Measurements from ENCODE around the gene SLFN12L. TPM values are rescaled to one million over a fixed set of nuclear protein-coding genes. Genes with fewer than 3 reads are reported as not detected.
"Not testable (repeated sequence)": the region's sequence is repeated elsewhere in the genome, so short reads cannot be mapped to it uniquely, and the experiment has no call there.

The SLFN12L gene
- total RNA-seq, 1 donor from 2014 or later: not detected

DNA sequence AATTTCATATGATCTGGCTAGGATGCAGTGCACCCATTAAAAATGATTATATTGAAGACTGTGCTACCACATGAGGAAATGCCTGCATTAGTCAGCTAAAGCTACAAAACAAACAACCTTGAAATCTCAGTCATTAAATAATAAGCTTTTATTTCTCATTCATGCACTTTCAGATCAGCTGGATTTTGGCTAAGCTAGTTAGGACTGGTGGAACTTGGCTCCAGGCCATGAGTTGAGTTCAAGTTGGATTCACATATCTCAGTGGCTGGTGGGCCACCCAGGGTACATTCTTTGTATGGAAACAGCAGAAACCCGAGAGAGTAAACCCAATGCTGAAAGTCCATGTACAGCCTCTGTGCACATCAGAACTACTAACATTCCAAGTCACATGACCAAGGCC lies 6.4 kb upstream of the SLFN12L start:
- DNase-seq (ENCODE audit: extremely low read depth, low read depth, low spot score): no peak

DNA sequence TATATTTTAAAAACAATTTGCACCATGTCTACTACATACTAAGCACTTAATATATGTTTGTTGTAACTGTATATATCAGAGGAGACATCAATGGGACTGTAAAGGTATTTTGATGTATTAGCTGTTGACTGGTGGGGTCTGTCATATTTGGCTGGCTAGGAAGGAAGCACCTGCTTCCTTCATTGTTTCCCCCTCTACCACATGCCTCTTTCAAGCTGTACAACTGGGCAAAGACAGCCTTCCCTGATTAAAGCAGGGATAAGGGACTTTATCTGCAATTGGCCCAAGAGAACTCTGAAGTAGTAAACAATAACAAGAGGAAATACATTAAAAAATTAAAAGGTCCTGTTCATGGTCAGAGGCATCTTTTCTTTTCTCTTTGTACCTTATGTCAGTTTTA lies 5.5 kb upstream of the SLFN12L start:
- no peak for DNase-seq (ENCODE audit: extremely low read depth, low read depth, low spot score)

DNA sequence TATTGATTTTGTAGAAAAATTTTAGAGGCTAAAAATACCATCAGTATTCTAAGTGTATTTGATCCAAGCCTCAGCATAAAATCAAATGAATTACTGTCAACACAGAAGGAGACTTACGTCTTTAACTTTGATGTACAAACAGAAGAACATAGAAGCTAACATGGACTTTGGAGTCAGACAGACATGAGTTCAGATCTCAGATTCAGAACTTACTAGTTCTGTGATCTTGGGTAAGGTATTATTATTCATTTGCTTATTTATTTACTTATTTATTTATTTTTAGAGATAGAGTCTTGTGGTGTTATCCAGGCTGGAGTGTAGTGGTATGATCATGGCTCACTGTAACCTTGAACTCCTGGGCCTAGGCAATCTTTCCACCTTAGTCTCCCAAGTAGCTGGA lies 4.0 kb upstream of the SLFN12L start:
- no peak for DNase-seq (ENCODE audit: extremely low read depth, low read depth, low spot score)

DNA sequence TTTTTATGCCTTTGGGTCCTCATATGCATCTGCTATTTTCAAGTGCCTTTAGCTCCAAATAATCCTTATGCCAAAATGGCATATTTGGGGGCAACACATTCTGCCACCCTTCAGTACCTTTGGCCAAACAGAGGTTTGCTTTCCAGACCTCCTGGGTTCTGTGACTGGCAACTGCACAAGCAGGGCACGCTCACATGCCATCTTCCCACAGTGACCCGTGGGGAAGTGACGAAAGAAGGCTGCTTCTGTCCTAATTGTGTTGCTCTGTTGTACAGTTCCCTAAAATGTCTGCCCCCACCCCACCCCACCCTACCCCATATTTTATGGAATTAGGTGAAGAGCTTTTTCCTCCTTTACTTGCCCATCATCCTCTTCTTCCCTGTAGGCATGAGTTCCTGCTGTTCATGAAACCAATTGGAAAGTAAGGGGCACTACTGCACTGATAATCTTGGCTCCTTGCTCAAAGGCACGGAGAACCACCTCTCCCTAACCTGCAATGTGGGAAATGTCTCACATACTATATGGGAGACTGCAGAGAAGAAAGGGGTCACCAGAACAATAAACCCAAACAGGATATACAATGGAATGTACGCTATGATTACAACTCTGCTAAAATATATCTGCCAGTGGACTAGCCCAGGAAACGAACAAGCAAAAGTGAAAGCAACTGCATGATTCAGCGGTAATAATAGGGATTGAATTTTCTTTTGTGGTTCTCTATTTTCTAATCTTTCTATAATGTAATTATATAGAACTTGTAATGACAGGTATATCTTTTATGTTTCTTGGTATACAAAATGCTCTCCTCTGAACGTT lies 3.3 kb upstream of the SLFN12L start:
- DNase-seq (ENCODE audit: extremely low read depth, low read depth, low spot score): peak; percentile 73

DNA sequence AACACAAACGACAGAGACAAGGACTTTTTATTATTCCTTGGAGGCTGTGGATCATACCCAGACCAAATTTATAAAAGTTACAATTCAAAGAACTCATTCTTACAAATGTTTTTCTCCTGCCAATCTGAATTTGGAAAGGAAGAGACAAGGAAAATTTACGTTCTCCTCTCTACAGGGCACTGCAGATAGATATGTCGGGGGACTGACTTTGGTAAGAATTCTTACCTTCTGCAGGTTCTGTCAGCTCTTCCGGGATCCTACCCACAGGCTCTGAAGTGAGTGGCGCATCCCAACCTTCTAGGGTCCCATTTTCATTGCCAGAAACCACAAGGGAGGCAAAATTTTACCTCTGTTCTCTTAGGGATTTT lies 2.2 kb upstream of the SLFN12L start:
- DNase-seq (ENCODE audit: extremely low read depth, low read depth, low spot score): no peak

DNA sequence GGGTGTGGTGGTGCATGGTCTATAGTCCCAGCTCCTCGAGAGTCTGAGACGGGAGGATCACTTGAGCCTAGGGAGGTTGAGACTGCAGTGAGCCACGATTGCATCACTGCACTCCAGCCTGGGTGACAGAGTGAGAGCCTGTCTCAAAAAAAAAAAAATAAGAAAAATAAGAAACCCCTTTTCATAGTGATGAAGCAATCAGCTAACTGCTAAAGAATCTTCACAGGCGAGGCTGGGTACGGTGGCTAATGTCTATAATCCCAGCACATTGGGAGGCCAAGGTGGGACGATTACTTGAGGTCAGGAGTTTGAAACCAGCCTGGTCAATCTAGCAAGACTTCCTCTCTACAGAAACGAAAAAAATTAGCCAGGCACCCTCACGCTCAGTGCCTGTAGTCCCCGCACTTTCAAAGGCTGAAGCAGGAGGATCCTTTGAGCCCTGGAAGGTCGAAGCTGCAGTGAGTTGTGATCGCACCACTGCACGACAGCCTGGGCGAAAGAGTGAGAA lies 760 bp downstream of the SLFN12L start:
- DNase-seq (ENCODE audit: extremely low read depth, low read depth, low spot score): no peak

DNA sequence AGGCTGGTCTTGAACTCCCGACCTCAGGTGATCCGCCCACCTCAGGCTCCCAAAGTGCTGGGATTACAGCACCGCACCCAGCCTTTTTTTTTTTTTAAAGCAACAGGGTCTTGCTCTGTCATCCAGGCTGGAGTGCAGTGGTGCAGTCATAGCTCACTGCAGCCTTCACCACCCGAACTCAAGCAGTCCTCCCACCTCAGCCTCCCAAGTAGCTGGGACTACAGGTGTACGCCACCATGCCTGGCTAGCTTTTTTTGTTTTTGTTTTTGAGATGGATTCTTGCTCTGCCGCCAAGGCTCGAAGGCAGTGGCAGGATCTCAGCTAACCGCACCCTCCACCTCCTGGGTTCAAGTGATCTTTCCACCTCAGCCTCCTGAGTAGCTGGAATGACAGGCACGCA lies 2.1 kb downstream of the SLFN12L start:
- not testable (repeated sequence) for DNase-seq (ENCODE audit: extremely low read depth, low read depth, low spot score)

DNA sequence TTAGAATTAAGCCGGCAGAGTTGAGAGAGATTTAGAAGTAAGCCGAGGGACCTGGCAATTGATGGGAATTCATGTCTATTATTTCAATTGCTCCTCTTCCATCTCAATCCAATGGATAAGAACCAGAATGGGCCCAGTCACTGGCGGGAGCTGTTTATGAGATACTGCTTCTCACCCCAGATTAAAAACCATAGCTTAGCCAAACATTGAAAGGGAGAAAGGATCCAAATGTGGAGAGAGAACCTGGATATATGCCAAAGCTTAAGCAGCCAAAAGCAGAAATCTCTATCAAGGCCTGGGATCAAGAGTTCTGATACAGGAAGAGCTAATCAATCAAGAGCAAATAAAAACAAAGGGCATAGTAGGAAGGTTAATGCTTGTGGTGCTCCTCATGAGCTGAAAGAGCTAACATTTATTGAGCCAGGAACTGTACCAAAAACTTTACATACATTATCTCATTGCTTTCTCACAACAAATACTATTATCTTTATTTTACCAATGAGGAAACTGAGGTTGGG lies 2.8 kb downstream of the SLFN12L start:
- no peak for DNase-seq (ENCODE audit: extremely low read depth, low read depth, low spot score)

DNA sequence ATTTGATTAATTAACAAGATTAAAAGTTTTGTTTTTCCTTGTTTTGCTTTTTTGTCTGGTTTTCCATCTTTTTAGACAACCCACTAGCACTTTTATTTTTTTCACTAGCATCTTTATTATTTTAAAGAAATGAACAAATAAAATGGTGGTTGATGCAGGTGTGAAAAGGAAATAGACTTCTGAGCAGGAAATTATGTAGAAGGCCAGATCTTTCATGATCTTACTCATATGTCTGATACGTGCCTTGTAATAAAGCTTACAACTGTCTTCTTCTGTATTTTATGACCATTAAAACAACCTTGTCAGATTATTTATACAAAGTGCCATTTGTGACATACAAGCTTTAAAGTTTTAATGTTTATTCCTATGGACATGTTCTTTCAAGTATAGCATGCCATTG lies 6.3 kb downstream of the SLFN12L start:
- DNase-seq (ENCODE audit: extremely low read depth, low read depth, low spot score): no peak

DNA sequence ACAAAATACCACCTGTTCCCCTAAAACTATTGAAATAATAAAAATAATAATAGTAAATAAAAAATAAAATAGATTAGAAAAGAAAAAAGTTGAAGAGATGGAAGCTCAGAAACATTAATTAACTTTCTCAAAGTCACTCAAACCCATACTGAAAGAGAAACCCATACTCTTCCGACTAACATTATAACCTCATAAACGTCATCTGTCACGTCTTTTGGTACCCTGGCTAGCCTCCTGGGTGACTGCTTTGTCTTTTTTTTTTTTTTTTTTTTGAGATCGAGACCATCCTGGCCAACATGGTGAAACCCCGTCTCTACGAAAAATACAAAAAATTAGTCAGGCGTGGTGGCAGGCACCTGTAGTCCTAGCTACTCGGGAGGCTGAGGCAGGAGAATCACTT lies 7.6 kb downstream of the SLFN12L start:
- DNase-seq (ENCODE audit: extremely low read depth, low read depth, low spot score): no peak

DNA sequence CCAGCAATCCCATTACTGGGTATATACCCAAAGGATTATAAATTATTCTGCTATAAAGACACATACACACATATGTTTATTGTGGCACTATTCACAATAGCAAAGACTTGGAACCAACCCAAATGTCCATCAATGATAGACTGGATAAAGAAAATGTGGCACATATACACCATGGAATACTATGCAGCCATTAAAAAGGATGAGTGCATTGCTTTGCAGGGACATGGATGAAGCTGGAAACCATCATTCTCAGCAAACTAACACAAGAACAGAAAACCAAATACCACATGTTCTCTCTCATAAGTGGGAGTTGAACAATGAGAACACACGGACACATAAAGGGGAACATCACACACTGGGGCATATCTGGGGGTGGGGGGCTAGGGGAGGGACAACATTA lies 8.2 kb downstream of the SLFN12L start:
- DNase-seq (ENCODE audit: extremely low read depth, low read depth, low spot score): not testable (repeated sequence)

DNA sequence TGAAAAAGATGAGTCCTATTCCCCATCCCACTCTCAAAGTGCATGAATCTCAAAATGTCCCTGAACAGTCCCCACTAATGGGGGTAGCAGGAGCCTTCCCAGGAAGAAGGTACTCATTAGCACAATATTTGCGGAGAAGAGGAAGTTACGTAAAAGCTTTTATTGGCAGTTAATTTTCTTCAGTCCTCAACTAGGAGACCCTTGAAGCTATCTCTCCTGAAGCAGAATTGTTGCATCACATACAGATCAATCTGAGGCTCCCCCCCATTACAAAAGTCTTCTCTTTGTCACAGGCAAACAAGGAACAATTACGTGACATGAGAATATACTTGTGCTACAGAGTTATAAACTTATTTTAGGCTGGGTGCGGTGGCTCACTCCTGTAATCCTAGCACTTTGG lies 14.2 kb downstream of the SLFN12L start:
- DNase-seq (ENCODE audit: extremely low read depth, low read depth, low spot score): no peak

DNA sequence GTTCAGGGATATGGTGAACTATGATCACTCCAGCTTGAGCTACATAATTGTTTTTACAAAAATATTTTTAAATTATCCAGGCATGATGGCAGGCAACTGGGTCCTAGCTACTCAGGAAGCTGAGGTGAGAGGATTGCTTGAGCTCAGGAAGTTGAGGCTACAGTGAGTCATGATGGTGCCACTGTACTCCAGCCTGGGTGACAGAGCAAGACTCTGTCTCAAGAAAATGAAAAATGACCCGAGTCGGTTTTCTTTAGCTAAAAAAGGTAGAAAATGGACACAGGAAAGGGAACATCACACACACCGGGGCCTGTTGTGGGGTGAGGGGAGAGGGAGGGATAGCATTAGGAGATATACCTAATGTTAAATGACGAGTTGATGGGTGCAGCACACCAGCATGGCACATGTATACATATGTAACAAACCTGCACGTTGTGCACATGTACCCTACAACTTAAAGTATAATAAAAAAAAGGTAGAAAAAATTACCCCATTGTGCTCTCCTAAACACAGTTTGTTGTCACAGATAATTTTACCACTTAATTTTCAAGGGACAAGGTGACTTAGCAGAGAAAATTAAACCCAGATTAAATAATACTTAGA lies 15.7 kb downstream of the SLFN12L start:
- DNase-seq (ENCODE audit: extremely low read depth, low read depth, low spot score): not testable (repeated sequence)

DNA sequence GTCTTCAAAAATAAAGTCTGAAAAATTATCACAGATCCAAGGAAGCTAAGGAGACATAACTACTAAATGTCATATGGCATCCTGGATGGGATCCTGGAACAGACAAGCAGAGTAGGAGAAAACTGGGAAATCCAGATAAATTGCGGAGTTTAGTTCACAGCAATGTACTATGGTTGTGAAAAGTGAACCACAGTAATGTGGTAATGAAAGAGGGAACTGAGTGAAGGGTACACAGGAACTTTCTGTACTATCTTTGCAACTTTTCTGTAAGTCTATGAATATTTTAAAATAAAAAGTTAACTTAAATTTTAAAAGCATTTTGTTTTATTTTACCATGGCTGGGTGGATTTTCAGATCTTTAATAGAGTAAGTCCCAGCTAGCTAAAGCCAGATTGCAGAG lies 16.3 kb downstream of the SLFN12L start:
- no peak for DNase-seq (ENCODE audit: extremely low read depth, low read depth, low spot score)

DNA sequence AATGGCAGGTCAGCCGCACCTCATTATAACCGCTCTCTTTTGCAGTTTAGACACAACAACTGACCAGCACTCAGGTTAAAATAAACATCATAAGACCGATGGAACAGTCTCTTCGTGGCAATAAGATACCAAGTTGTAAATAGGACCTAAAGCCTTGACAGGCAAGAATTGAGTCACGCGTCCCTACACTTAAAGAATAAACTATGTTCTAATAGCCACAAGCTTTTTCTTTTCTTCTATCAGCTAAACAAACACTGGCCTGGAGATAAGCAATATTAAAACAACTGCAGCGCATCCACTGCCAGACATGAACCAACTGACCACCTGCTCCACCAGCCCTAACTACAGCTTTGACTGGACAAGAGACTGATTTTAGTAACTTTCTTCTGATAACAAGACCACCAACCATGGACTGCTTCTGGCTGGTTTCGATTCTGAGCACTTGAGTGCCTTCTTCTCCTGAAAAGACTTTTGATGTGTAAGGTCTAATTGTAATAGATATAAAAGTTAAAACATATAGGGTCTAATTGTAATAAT lies 17.5 kb downstream of the SLFN12L start:
- no peak for DNase-seq (ENCODE audit: extremely low read depth, low read depth, low spot score)

DNA sequence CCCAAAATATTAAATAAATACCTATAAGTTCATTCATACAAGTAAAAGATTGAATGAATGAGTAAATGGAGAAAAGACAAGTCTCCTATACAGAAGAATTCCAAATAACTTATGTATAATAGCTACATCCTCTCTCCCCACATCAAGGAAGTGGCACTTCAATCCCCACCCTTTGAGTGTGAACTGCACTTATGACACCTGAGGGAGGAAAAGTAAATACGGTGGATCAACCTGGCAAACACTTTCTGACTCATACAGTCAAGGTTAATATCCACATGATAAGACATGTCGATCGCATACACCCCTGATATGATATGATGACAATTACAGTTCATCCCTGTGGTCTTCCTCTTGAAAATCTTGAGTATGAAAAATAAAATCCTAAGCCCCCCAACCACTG lies 18.0 kb downstream of the SLFN12L start:
- DNase-seq (ENCODE audit: extremely low read depth, low read depth, low spot score): no peak

DNA sequence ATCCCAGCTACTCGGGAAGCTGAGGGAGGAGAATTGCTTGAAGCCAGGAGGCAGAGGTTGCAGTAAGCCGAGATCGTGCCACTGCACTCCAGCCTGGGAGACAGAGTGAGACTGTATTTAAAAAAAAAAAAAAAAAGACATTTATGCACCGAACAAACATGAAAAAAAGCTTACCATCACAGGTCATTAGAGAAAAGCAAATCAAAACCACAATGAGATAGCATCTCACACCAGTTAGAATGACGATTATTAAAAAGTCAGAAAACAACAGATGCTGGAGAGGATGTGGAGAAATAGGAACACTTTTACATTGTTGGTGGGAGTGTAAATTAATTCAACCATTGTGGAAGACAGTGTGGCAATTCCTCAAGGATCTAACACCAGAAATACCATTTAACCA lies 19.0 kb downstream of the SLFN12L start:
- not testable (repeated sequence) for DNase-seq (ENCODE audit: extremely low read depth, low read depth, low spot score)

DNA sequence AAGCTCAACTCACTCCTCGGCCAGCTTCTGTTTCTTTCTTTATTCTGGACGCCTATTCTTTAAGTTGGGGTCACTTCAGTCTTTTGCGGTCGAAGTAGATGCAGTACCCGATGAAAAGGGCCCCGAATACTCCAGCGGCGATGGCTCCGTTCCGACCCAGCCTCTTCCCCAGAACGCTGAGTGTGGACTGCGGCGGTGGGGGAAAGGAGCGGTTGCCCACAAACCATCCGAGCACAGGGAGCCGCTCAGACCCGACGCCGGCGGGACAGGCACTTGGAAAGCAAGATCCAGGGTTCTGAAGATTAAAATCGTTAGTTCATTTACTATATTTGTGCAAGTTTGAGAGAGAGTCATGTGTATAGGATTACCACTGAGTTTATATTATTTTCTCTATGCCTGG lies 22.5 kb downstream of the SLFN12L start:
- DNase-seq (ENCODE audit: extremely low read depth, low read depth, low spot score): no peak

DNA sequence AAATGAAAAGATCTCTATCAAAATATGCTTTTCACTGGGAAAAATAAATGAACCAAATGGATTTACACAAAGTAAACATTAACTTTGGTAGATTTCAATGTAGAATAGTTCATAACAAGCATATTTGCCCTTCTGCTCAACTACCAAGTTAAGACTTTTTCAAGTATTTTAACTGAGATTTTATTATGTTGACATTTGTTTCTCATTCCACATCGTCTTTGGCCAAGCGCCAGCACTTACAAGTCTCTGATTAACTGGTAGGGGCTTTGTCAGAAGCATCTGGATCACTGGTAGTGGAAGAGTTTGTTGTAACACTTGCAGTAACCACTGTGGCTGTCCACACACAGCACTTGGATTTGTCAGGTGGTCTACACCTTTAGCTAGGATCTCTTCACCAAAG lies 22.9 kb downstream of the SLFN12L start:
- no peak for DNase-seq (ENCODE audit: extremely low read depth, low read depth, low spot score)

DNA sequence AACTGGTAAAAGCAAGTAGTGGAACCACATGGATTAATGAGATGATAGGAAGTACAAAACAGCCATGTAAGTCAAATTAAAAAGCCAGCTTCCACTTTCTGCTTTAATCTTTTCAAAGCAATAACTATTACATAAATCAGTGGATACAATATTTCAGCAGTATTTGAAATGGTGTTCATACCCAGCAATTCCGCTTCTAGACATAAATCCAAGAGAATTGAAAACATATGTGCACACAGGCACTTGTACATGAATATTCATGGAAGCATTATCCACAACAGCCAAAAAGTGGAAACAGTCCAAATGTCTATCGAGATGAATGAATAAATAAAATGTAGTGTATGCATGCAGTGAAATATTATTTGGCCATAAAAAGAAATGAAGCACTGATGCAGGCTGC lies 27.4 kb downstream of the SLFN12L start:
- no peak for DNase-seq (ENCODE audit: extremely low read depth, low read depth, low spot score)

DNA sequence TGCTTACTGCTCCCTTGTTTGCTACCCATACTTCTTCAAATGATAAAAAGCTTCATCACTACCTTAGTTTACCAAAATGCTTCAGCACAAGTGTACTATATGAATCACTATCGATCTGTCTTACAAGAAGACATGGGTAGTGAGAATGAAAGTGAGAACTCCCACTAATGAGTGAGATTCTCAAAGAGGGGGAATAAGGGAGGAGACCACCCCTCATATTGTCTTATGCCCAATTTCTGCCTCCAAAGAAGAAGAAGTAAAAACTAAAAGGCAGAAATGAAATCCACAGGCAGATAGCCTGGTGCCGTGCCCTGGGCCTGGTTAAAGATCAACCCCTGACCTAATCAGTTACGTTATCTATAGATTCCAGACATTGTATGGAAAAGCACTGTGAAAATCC lies 29.8 kb downstream of the SLFN12L start:
- not testable (repeated sequence) for DNase-seq (ENCODE audit: extremely low read depth, low read depth, low spot score)

DNA sequence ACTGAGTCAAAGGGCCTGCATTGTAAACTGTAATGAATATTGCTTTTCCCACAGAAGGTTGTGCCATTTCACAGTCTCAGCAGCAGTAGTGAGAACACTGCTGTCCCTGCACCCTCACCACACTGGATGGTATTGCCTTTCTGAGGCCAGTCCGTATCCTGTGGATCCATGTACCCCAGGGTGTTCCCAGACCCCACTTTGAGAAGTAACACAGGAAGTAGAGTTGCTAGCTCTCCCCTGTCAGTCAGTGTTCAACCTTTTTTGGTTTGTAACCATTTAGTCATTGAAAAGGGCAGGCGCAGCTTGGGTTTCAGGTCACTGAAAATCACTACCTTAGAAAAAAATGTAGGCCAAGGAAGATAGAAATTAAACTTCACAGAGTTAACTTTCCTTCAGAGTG lies 37.9 kb downstream of the SLFN12L start:
- no peak for DNase-seq (ENCODE audit: extremely low read depth, low read depth, low spot score)

All from glomerular endothelial cell (primary cell).